ENCODE measurements around the gene MPL.
"Not testable (repeated sequence)": the region's sequence is repeated elsewhere in the genome, so short reads cannot be mapped to it uniquely, and the experiment has no call there.

The MPL gene

DNA sequence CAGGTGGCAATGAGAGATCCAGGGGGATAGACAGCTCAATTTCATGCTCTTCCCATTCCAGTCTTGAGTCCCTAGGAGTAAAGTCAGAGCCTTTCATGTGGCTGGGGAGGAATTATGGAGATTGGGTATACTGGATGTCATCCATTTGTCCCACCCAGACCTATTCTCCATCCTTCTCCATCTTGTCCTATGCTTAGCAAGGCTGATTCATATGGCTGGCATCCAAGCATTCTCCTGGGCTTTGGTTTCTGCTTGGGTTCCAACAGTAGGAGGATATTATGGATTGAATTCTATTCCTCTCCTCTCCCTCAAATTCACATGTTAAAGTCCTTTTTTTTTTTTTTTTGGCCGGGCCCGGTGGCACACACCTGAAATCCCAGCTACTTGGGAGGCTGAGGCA, 17.3 kb downstream of the MPL start:
- DNase-seq (ENCODE audit: low spot score): no peak

DNA sequence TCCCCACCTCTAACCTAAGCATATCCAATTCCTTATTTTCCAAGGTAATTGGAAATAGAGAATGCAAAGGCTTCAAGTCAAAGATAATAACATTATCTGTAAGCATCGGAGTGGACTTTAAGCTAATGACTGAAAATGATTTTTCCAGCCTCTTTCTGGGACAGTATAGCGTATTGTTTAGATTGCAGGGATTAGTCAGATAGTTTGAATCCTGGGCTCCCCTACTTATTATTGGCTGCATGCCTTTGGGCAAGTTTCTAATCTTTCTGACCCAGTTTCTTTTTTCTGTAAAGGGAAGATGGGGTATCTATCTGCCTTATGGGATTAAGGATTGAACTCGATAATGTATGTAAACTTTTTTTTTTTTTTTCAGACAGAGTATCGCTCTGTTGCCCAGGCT, 19.6 kb downstream of the MPL start:
- no peak for DNase-seq (ENCODE audit: low spot score)

DNA sequence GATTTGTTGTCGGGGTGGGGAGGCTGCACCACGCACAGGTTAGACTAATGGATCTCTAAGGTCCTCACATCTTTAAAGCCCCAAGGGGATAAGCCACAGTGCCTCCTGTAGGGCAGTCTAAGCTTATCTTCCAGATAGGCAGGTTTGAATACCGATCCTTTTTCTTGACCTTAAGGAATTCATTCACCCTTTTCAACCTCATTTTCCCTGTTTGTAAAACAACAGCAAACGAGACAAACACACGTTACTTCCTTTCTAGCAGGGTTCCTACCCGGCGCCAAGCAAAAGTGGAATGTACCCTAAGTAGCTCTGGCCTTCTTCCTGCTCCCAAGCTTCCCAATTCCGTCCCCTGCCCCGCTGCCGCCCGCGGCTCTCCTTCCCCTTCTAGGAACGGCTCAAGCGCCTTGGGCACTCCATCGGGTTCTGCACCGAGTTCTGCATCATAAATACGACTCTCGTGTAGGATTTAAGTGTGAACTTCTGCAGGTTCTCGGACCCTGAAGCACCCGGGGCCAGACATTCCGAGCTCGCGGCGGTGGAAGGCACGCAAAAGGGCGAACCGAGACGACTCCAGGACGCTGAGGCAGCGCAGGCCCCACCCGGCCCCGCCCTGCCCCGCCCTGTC, 20.6 kb downstream of the MPL start:
- peak; percentile 33 for DNase-seq (ENCODE audit: low spot score)

- peak; percentile 95 for DNase-seq (ENCODE audit: low spot score)
Measured at GRCh38 chr1:43358746-43359693, 21.4 kb downstream of the MPL start, which contains the start of gene CDC20. CDC20 (plus strand) TSS chr1:43358981; CDS start chr1:43359216, 235 bp downstream.

DNA sequence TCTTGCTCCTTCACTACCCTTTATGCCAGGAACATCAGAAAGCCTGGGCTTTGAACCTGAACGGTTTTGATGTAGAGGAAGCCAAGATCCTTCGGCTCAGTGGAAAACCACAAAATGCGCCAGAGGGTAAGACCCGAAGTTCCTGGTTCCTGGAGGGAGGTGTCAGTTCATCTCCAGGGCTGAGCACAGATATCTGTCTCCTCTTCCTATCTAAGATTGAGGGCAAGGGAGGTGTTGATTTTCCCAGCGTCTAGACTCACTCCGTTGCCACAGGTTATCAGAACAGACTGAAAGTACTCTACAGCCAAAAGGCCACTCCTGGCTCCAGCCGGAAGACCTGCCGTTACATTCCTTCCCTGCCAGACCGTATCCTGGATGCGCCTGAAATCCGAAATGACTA, 22.1 kb downstream of the MPL start:
- no peak for DNase-seq (ENCODE audit: low spot score)

- DNase-seq (ENCODE audit: low spot score): no peak
Measured at GRCh38 chr1:43360616-43361015, 23.0 kb downstream of the MPL start.

GRCh38 chr1:43363283-43363934, 25.8 kb downstream of the MPL start:
- DNase-seq (ENCODE audit: low spot score): no peak

DNA sequence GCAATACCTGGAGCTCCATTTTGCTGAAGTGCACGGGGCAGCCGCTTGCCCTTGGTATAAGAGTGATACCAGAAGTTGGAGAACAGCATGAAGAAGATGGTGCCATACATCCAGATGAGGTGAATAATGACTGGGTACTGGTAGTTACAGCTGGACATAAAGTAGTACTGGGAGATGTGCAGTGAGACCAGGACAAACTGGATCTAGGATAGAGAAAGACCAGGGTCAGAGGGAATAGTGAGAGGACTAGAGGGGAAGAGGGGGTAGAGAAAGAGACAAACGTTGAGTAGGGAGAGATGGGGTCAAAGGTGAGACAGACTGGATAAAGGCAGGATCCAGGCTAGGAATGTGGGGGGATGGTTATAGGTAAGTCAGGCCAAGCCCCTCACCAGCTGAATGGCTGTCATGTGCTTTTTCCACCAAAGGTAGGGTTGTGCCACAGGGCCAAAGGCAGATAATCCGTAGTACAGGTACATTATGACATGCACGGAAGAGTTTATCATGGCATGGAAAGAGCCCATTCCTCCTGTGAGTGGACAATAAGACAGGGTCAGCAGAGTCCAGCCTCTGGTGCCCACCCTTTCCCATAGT, 26.4 kb downstream of the MPL start:
- DNase-seq (ENCODE audit: low spot score): no peak

- DNase-seq (ENCODE audit: low spot score): no peak
Measured at GRCh38 chr1:43365678-43366077, 28.1 kb downstream of the MPL start.

GRCh38 chr1:43366179-43366578, 28.6 kb downstream of the MPL start:
- peak; percentile 56 for DNase-seq (ENCODE audit: low spot score)

- DNase-seq (ENCODE audit: low spot score): no peak
Measured at GRCh38 chr1:43366601-43367025, 29.0 kb downstream of the MPL start.

GRCh38 chr1:43367026-43367903, 29.6 kb downstream of the MPL start:
- DNase-seq (ENCODE audit: low spot score): peak; percentile 80

- peak; percentile 76 for DNase-seq (ENCODE audit: low spot score)
Measured at GRCh38 chr1:43367904-43368645, 30.5 kb downstream of the MPL start, which contains the start of gene ELOVL1. ELOVL1 (minus strand) TSS chr1:43368011; CDS start chr1:43365609, 2,402 bp downstream.

GRCh38 chr1:43368646-43369020, 31.0 kb downstream of the MPL start:
- DNase-seq (ENCODE audit: low spot score): no peak

DNA sequence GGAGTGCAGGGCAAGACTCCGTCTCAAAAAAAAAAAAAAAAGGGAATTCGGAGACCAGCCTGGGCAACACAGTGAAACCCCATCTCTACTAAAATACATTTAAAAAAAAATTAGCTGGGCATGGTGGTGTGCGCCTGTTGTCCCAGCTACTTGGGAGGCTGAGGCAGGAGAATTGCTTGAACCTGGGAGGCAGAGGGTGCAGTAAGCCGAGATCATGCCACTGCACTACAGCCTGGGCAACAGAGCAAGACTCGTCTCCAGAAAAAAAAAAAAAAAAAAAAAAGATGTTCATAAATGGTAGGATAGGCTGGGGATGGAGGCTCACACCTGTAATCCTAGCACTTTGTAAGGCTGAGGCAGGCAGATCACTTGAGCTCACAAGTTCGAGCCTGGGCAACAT, 32.2 kb downstream of the MPL start:
- DNase-seq (ENCODE audit: low spot score): not testable (repeated sequence)

DNA sequence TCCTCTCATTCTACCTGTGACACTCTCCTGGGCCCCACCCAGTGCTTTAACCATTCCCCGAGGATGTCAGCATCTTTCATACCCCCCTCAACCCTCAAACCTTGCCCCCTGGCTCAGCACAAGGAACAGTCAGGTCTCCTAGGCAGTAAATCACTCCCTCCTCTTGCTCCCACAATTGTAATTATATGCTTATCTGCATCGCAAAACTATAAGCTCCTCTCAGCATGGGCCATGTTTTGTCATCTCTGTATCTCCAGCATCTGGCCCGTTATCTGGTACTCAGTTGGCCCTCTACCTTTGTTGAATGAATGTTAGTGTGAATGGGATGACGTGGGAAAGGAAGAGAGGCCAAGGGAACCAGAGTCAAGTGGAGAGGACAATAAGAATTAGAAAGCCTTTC, 32.9 kb downstream of the MPL start:
- no peak for DNase-seq (ENCODE audit: low spot score)

- DNase-seq (ENCODE audit: low spot score): no peak
Measured at GRCh38 chr1:43372172-43372571, 34.6 kb downstream of the MPL start.

- DNase-seq (ENCODE audit: low spot score): no peak
Measured at GRCh38 chr1:43373066-43373940, 35.7 kb downstream of the MPL start.

DNA sequence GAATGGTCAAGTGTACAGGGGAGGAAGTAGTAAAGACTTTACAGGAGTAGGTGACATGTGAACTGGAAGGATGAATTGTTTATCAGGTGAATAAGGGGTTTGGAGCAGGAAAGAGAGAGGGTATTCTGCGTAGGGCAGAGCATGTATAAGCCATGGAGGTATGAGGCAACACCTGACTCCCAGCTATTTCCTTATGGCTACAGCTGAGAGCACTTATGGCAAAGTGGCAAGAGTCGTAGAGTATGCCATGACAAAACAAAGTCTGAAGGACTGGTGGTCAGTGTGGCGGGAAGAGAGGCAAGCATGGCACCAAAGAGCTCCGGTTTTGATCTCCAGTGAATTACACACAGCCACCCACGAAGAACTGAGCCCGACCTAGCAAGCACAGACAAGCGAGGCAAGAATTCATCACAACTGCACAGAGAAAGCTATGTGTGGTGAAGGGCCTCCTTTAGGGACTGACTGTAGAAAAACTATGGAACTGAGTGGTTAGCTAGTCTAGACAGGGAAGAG, 39.2 kb downstream of the MPL start:
- DNase-seq (ENCODE audit: low spot score): no peak

Data from hematopoietic multipotent progenitor cell treated with erythropoietin and hydrocortisone succinate and interleukin-3 and kit ligand, for 17 days (in vitro differentiated cells).